ENCODE data around the gene ZNF454.

Gene ZNF454

GRCh38 chr5:178991190-178992145, 50.5 kb downstream of the ZNF454 start:
- no peak overlapping the region for H3K4me3 ChIP-seq
- TF ChIP-seq Cebpa-rat (IDR thresholded peaks at IDR 0.05) = no peak
- H3K4me2 ChIP-seq = no peak overlapping the region
- H3K27ac ChIP-seq = no peak overlapping the region
- no peaks in the 10 kb centered on the region for H3K27me3 ChIP-seq
- H3K4me1 ChIP-seq = no peaks in the 10 kb centered on the region
- H3K36me3 ChIP-seq = no peaks in the 10 kb centered on the region
- peaks cover 74 to 98% (median 92%) of the 10 kb centered on the region in 11 experiments for H3K9me3 ChIP-seq (replicated peaks in 1 of 11)
- H4K20me1 ChIP-seq = no peaks in the 10 kb centered on the region
- no peak overlapping the region for H3K9ac ChIP-seq

GRCh38 chr5:178992291-178992895, 51.4 kb downstream of the ZNF454 start:
- H3K9me3 ChIP-seq (replicated peaks in 1 of 11) = peaks cover 65 to 98% (median 90%) of the 10 kb centered on the region in 11 experiments
- no peaks in the 10 kb centered on the region for H4K20me1 ChIP-seq
- H3K4me3 ChIP-seq = no peak overlapping the region
- H3K27me3 ChIP-seq = no peaks in the 10 kb centered on the region
- H3K36me3 ChIP-seq = no peaks in the 10 kb centered on the region
- H3K4me2 ChIP-seq = no peak overlapping the region
- no peak overlapping the region for H3K27ac ChIP-seq
- TF ChIP-seq Cebpa-rat (IDR thresholded peaks at IDR 0.05) = no peak
- H3K4me1 ChIP-seq = no peaks in the 10 kb centered on the region
- no peak overlapping the region for H3K9ac ChIP-seq

GRCh38 chr5:178993236-178993765, 52.3 kb downstream of the ZNF454 start:
- Histone ChIP-seq H4K20me1 (no peaks in the 10 kb centered on the region), H3K4me3 (no peak overlapping the region), H3K27me3 (no peaks in the 10 kb centered on the region), H3K4me2 (no peak overlapping the region), H3K9me3 (replicated peaks in 1 of 11) (peaks cover 61 to 96% (median 89%) of the 10 kb centered on the region in 11 experiments), H3K27ac (no peak overlapping the region), H3K4me1 (no peaks in the 10 kb centered on the region), H3K9ac (no peak overlapping the region), H3K36me3 (no peaks in the 10 kb centered on the region)
- no peak for TF ChIP-seq Cebpa-rat (IDR thresholded peaks at IDR 0.05)

- no peak overlapping the region for H3K4me3 ChIP-seq
Measured at GRCh38 chr5:178993955-178994579, 53.1 kb downstream of the ZNF454 start.

GRCh38 chr5:178994580-178995340, 53.8 kb downstream of the ZNF454 start, which contains the start of gene GRM6:
Gene GRM6, minus strand, starts transcription at chr5:178995320. Its CDS starts 376 bp downstream, at chr5:178994944.
- Histone ChIP-seq H3K27ac (no peak within 1 kb of the TSS), H3K4me1 (no peaks in the 10 kb centered on the region), H4K20me1 (no peaks in the 10 kb centered on the region), H3K9me3 (replicated peaks in 1 of 11) (peaks cover 62 to 97% (median 90%) of the 10 kb centered on the region in 11 experiments), H3K27me3 (no peaks in the 10 kb centered on the region), H3K9ac (no peak within 1 kb of the TSS), H3K4me3 (no peak within 1 kb of the TSS), H3K36me3 (no peaks in the 10 kb centered on the region), H3K4me2 (no peak within 1 kb of the TSS)
- no peak for TF ChIP-seq Cebpa-rat (IDR thresholded peaks at IDR 0.05)

More at GRCh38 chr5:178993955-178994579, 53.1 kb downstream of the ZNF454 start:
- no peak overlapping the region for H3K4me2 ChIP-seq
- no peaks in the 10 kb centered on the region for H3K27me3 ChIP-seq
- no peaks in the 10 kb centered on the region for H3K36me3 ChIP-seq
- TF ChIP-seq Cebpa-rat (IDR thresholded peaks at IDR 0.05) = no peak
- H3K4me1 ChIP-seq = no peaks in the 10 kb centered on the region
- H3K9me3 ChIP-seq (replicated peaks in 1 of 11) = peaks cover 62 to 97% (median 90%) of the 10 kb centered on the region in 11 experiments
- H3K9ac ChIP-seq = no peak overlapping the region
- H4K20me1 ChIP-seq = no peaks in the 10 kb centered on the region
- H3K27ac ChIP-seq = no peak overlapping the region

GRCh38 chr5:178995341-178995690, 54.3 kb downstream of the ZNF454 start:
- TF ChIP-seq Cebpa-rat (IDR thresholded peaks at IDR 0.05) = no peak
- Histone ChIP-seq H3K4me2 (no peak overlapping the region), H3K9me3 (replicated peaks in 1 of 11) (peaks cover 62 to 97% (median 90%) of the 10 kb centered on the region in 11 experiments)

GRCh38 chr5:178996156-178996555, 55.2 kb downstream of the ZNF454 start:
- no peak overlapping the region for H3K4me2 ChIP-seq
- no peaks in the 10 kb centered on the region for H3K27me3 ChIP-seq
- H3K9me3 ChIP-seq (replicated peaks in 1 of 11) = peaks cover 63 to 97% (median 90%) of the 10 kb centered on the region in 11 experiments
- no peak overlapping the region for H3K4me3 ChIP-seq
- H3K9ac ChIP-seq = no peak overlapping the region
- no peaks in the 10 kb centered on the region for H3K4me1 ChIP-seq
- TF ChIP-seq Cebpa-rat (IDR thresholded peaks at IDR 0.05) = no peak
- no peaks in the 10 kb centered on the region for H3K36me3 ChIP-seq
- no peak overlapping the region for H3K27ac ChIP-seq
- H4K20me1 ChIP-seq = no peaks in the 10 kb centered on the region

More at GRCh38 chr5:178995341-178995690, 54.3 kb downstream of the ZNF454 start:
- H3K4me3 ChIP-seq = no peak overlapping the region
- H3K4me1 ChIP-seq = no peaks in the 10 kb centered on the region
- H3K27me3 ChIP-seq = no peaks in the 10 kb centered on the region
- H3K9ac ChIP-seq = no peak overlapping the region
- H4K20me1 ChIP-seq = no peaks in the 10 kb centered on the region
- no peak overlapping the region for H3K27ac ChIP-seq
- no peaks in the 10 kb centered on the region for H3K36me3 ChIP-seq

- H3K9ac ChIP-seq = no peak overlapping the region
- no peak overlapping the region for H3K4me3 ChIP-seq
- H3K4me2 ChIP-seq = no peak overlapping the region
- no peaks in the 10 kb centered on the region for H3K27me3 ChIP-seq
- TF ChIP-seq Cebpa-rat (IDR thresholded peaks at IDR 0.05) = no peak
- no peaks in the 10 kb centered on the region for H3K4me1 ChIP-seq
- no peak overlapping the region for H3K27ac ChIP-seq
- peaks cover 69 to 97% (median 91%) of the 10 kb centered on the region in 11 experiments for H3K9me3 ChIP-seq (replicated peaks in 1 of 11)
- no peaks in the 10 kb centered on the region for H3K36me3 ChIP-seq
- H4K20me1 ChIP-seq = no peaks in the 10 kb centered on the region
Measured at GRCh38 chr5:178997191-178997590, 56.2 kb downstream of the ZNF454 start.

Data from BLaER1 treated with 17β-estradiol and CSF1 and Interleukin-3, amounts not matched to agents 10 nM and 100 nM (cell line).